Sigmoid colon (tissue), 3 donors: ENCODE measurements around the gene COL21A1.

Source experiments
- CTCF ChIP-seq, 4 experiments: fragments of 450-650 bp in 3 of 4; fragments of 200-600 bp in 1 of 4; IDR thresholded peaks; one replicate each; pipeline ENCODE4 v1.5.1; 2016 to 2019; ENCODE audit warnings: antibody characterized with exemption in 4 of 4, mild to moderate bottlenecking in 3 of 4, moderate library complexity in 2 of 4
- POLR2A ChIP-seq, 2 donors: fragments of 450-650 bp; IDR thresholded peaks; one replicate each; pipeline ENCODE4 v1.6.1; 2016; ENCODE audit warnings: antibody characterized with exemption in 2 of 2, mild to moderate bottlenecking in 2 of 2, moderate library complexity in 2 of 2

GRCh38 chr6:56289721-56290120 lies 42.3 kb upstream of the COL21A1 start:
- TF ChIP-seq POLR2A (IDR thresholded peaks at IDR 0.05) (no peak), CTCF (IDR thresholded peaks at IDR 0.05) (no peak)
